GM06990 (cell line): ENCODE data around the gene MKLN1.
"Not testable (repeated sequence)": the region's sequence is repeated elsewhere in the genome, so short reads cannot be mapped to it uniquely, and the experiment has no call there.

Experiments used
- DNase-seq: peaks from one replicate; pipeline ENCODE4 v3.0.0-alpha.2; 2011; ENCODE audit not compliant: insufficient read length; ENCODE audit errors: extremely low read depth
- H3K27me3 ChIP-seq: replicated peaks from 2 replicates; pipeline ENCODE4 v1.6.0; 2011; ENCODE audit warnings: low read length; ENCODE audit not compliant: control insufficient read depth, insufficient read depth
- H3K36me3 ChIP-seq: 2 replicates; pipeline ENCODE4 v1.5.1; 2011; ENCODE audit warnings: low read length; ENCODE audit not compliant: control insufficient read depth, insufficient read depth
- H3K4me3 ChIP-seq: replicated peaks from 2 replicates; pipeline ENCODE4 v1.5.1; 2011; ENCODE audit warnings: low read depth, mild to moderate bottlenecking, control low read depth, low read length
- CTCF ChIP-seq: IDR thresholded peaks from 2 replicates; pipeline ENCODE4 v1.5.1; 2011; ENCODE audit warnings: low read length, control low read depth, mild to moderate bottlenecking, inconsistent platforms; ENCODE audit not compliant: insufficient read depth, poor library complexity, severe bottlenecking

Gene MKLN1

DNA sequence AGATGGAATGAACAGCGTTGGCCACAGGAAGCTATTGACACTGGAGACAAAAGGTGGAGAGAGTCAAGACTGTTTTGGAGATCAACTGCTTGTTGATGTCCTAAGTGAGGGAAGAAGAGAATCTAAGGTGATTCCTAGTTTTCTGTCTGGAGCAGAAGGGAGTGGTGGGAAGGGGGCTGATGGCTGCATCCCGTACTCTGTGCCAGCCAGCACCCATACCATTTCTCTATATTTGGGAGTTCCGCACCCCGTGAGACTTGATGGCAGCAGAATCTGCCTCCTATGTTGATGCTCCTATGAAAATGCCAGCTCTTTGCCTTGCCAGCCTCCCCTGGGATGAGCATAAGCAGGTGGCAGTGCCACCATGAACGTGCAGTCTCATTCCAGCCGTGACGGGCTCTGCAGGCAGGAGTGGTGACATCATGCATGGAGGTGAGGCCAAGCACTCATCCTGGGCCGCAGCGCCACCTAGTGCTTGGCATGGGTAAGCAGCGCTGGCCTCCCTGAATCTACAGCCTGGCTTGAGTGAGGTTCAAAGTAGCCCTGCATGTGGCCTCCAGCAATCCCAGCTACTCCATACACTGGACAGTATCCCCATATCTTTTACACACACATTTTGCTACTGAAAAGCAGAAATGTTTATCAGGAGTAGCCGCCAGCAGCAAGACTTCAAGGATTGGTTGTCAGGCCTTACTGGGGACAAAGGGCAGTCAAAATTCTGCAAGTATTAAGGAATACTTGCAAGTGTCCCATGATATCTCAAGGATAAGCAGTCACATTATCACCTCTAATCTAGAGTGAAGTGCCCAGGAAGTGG is 185.8 kb downstream of the MKLN1 start:
- DNase-seq: peak; percentile 41
- TF ChIP-seq CTCF: peak; percentile 98
- H3K36me3 ChIP-seq: no peaks in the 10 kb centered on the region
- no peaks in the 10 kb centered on the region for H3K27me3 ChIP-seq
- no peak overlapping the region for H3K4me3 ChIP-seq

- not testable (repeated sequence) for H3K36me3 ChIP-seq, H3K27me3 ChIP-seq, H3K4me3 ChIP-seq, DNase-seq
Measured at GRCh38 chr7:131515471-131515870, 187.8 kb downstream of the MKLN1 start.

DNA sequence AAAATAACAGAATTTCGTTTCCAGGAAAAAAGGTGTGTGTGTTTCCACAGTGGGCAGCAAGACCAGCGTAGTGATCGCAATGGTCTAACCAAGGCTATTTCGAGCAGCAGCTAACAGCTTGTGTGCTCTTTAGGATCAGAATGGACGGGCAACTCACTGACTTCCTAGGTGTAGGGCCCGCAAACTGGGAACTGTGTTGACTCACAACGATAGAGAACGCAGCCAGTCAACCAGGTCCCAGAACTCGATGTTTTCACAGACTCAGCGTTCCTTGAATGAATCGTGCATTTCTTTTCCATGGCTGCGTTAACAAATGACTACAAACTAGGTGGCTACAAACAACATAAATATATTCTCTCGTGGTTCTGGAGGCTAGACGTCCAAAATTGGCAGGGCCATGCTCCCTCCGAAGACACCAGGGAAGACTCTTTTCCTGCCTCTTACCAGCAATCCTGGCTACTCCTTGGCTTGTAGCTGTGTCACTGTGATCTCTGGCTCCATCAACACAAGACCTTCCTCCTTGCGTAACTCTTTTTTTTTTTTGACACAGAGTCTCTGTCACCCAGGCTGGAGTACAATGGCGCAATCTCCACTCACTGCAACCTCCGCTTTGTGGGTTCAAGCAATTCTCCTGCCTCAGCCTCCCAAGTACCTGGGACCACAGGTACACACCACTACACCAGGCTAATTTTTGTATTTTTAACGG is 189.7 kb downstream of the MKLN1 start:
- no peak for DNase-seq
- TF ChIP-seq CTCF: no peak
- H3K27me3 ChIP-seq: no peaks in the 10 kb centered on the region

DNA sequence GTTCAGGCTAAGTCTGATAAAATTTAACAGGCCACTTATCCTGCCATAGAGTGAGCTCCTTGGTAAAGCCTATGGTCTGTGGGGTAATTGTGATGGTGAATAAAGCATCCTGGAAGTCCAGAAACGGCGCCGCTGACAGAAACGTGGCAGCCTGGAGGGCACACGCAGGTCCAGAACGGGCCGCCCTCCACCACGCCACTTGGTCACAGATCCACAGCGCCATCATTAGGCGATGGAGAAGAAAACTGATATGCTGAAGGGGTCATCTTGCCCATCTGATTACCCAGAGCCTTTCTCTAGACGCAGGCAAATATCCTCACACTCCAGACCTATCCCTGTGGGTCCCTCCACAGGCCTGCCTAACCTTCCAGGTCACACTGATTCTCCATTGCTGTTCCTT is 190.9 kb downstream of the MKLN1 start:
- no peak for TF ChIP-seq CTCF
- H3K27me3 ChIP-seq: no peaks in the 10 kb centered on the region
- no peaks in the 10 kb centered on the region for H3K36me3 ChIP-seq
- H3K4me3 ChIP-seq: no peak overlapping the region
- DNase-seq: no peak

More for the DNA sequence above, 189.7 kb downstream of the MKLN1 start:
- Histone ChIP-seq H3K4me3 (no peak overlapping the region), H3K36me3 (no peaks in the 10 kb centered on the region)

DNA sequence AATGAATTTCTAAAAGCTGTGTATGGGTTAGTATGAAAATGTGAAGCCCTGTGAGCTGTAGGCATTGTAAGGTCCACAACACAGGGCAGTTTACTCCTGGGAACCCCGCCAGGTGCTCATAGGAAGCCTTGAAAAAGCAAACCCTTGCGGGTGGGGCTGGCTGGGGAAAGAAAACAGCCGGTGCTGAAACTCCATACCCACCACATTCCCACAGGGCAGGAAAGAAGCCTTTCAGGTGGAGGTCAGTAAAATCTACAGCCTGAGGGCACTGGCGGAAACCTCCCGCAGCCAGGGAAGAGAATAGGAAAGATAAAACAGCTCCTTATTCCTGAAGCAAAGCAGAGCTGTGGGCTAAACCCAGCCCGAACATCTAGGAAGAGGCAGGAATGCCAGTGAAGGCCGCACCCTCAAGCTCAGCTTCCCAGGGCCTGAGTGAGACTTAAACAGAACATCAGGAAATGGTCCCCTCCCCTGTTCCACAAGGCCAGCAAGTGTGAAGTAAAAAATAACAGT is 194.0 kb downstream of the MKLN1 start:
- Histone ChIP-seq H3K27me3 (no peaks in the 10 kb centered on the region), H3K36me3 (no peaks in the 10 kb centered on the region), H3K4me3 (no peak overlapping the region)
- DNase-seq: no peak
- TF ChIP-seq CTCF: no peak

DNA sequence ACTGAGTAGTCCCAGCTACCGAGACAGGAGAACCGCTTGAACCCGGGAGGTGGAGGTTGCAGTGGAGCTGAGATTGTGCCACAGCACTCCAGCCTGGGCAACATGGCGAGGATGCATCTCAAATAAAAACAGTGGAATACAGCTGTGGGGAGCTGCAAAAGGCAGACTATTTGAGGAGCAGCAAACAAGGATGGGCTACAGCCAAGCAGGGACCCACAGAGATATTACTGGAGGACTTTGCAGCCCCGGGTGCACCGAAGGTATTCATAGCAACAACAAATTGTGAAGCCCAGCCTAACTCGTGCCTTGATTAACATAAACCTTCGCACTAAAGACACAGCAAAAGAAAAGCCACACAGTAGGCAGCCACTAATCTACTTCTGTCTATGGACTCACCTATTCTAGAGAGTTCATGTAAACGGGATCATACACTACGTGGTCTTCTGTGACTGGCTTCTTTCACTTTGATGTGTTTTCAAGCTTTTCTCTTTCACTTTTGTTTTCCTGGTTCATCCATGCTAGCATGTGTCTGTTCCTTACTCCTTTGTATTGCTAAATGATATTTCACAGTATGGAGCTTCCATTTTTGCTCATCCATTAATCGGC is 194.8 kb downstream of the MKLN1 start:
- no peaks in the 10 kb centered on the region for H3K36me3 ChIP-seq
- DNase-seq: no peak
- no peaks in the 10 kb centered on the region for H3K27me3 ChIP-seq
- TF ChIP-seq CTCF: no peak
- H3K4me3 ChIP-seq: peak overlapping the region; percentile 3; the same call in 1 of the 2 replicates
